PC-9 (cell line): Measurements from ENCODE around the gene ZFAND4.

Experiments used
- CTCF ChIP-seq: fragments of 200-600 bp; sonication (generic); conservative IDR thresholded peaks from 2 replicates; pipeline ENCODE4 v1.6.1; 2017; ENCODE audit warnings: mixed run types, antibody characterized with exemption, mild to moderate bottlenecking, moderate library complexity
- EZH2 ChIP-seq: fragments of 200-600 bp; sonication (generic); IDR thresholded peaks from 2 replicates; pipeline ENCODE4 v1.8.0; 2017; ENCODE audit warnings: antibody characterized with exemption, low read depth

- no peak for TF ChIP-seq CTCF
- no peak for TF ChIP-seq EZH2
Measured at GRCh38 chr10:45581216-45581549, 91.4 kb downstream of the ZFAND4 start.
